ENCODE results near the gene PGAM1. TPM values are rescaled to one million over a fixed set of nuclear protein-coding genes. Genes with fewer than 3 reads are reported as not detected.

PGAM1 gene
- total and polyA plus RNA-seq, 8 donors = 29.2 to 180 (median 107) TPM

- DNase-seq = peak; percentile 59 to 80
- WGBS, 5 donors = 70 to 79% (median 74%) methylated on average over 4 of the region's 4 CpGs
- H3K4me3 ChIP-seq = no peak overlapping the region
- TF ChIP-seq, protein P1, sequence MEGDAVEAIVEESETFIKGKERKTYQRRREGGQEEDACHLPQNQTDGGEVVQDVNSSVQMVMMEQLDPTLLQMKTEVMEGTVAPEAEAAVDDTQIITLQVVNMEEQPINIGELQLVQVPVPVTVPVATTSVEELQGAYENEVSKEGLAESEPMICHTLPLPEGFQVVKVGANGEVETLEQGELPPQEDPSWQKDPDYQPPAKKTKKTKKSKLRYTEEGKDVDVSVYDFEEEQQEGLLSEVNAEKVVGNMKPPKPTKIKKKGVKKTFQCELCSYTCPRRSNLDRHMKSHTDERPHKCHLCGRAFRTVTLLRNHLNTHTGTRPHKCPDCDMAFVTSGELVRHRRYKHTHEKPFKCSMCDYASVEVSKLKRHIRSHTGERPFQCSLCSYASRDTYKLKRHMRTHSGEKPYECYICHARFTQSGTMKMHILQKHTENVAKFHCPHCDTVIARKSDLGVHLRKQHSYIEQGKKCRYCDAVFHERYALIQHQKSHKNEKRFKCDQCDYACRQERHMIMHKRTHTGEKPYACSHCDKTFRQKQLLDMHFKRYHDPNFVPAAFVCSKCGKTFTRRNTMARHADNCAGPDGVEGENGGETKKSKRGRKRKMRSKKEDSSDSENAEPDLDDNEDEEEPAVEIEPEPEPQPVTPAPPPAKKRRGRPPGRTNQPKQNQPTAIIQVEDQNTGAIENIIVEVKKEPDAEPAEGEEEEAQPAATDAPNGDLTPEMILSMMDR (IDR thresholded peaks at IDR 0.05) = peak in 5 of 7 experiments; percentile 52 to 88 (median 76)
- peak in 1 of 3 donors; percentile 49 for TF ChIP-seq POLR2AphosphoS5 (IDR thresholded peaks at IDR 0.05)
- TF ChIP-seq EP300 (IDR thresholded peaks at IDR 0.05) = no peak
- TF ChIP-seq POLR2A (IDR thresholded peaks at IDR 0.05) = no peak
- H3K27me3 ChIP-seq = no peaks in the 10 kb centered on the region
- peaks cover 0 to 10% (median 6%) of the 10 kb centered on the region in 4 donors for H3K4me1 ChIP-seq
- peak overlapping the region in 4 of 5 donors; percentile 4 to 39 (median 34) for H3K27ac ChIP-seq
- H3K36me3 ChIP-seq = peaks cover 93 to 100% (median 100%) of the 10 kb centered on the region in 4 donors
- intact Hi-C loops (cut with DNase I; ENCODE audit: low total_unique reads) = loop anchor here (10.0 kb wide), 1 partner anchor 91 kb away; no protein-coding TSS in a partner anchor
- no peaks in the 10 kb centered on the region for H3K9me3 ChIP-seq
Observed at GRCh38 chr10:97463363-97464132, 37.6 kb downstream of the PGAM1 start.

GRCh38 chr10:97464226-97464625 is 38.2 kb downstream of the PGAM1 start:
- DNase-seq = no peak
- intact Hi-C loops (cut with DNase I; ENCODE audit: low total_unique reads) = loop anchor here (10.0 kb wide), 1 partner anchor 91 kb away; no protein-coding TSS in a partner anchor
- TF ChIP-seq, protein P1 (IDR thresholded peaks at IDR 0.05) = no peak
- H3K27me3 ChIP-seq = no peaks in the 10 kb centered on the region
- peaks cover 0 to 10% (median 6%) of the 10 kb centered on the region in 4 donors for H3K4me1 ChIP-seq
- H3K27ac ChIP-seq = peak overlapping the region in 4 of 5 donors; percentile 4 to 39 (median 34)
- H3K9me3 ChIP-seq = no peaks in the 10 kb centered on the region
- H3K4me3 ChIP-seq = no peak overlapping the region
- peaks cover 93 to 100% (median 100%) of the 10 kb centered on the region in 4 donors for H3K36me3 ChIP-seq
- 50 to 77% (median 73%) methylated on average over 1 of the region's 1 CpG for WGBS, 5 donors

GRCh38 chr10:97465982-97466381 is 40.0 kb downstream of the PGAM1 start:
- Histone ChIP-seq H3K4me1 (peaks cover 0 to 10% (median 6%) of the 10 kb centered on the region in 4 donors), H3K27me3 (no peaks in the 10 kb centered on the region), H3K4me3 (no peak overlapping the region), H3K27ac (no peak overlapping the region), H3K9me3 (no peaks in the 10 kb centered on the region), H3K36me3 (peaks cover 91 to 100% (median 100%) of the 10 kb centered on the region in 4 donors)
- no peak for DNase-seq
- TF ChIP-seq POLR2AphosphoS5 (IDR thresholded peaks at IDR 0.05) = no peak
- WGBS, 5 donors = 85 to 96% (median 92%) methylated on average over 7 of the region's 7 CpGs
- intact Hi-C loops (cut with DNase I; ENCODE audit: low total_unique reads) = loop anchor here (10.0 kb wide), 1 partner anchor 89 kb away; no protein-coding TSS in a partner anchor

GRCh38 chr10:97466755-97467154 is 40.8 kb downstream of the PGAM1 start:
- TF ChIP-seq POLR2AphosphoS5 (IDR thresholded peaks at IDR 0.05) (no peak), EP300 (IDR thresholded peaks at IDR 0.05) (no peak), POLR2A (IDR thresholded peaks at IDR 0.05) (no peak)
- TF ChIP-seq, protein P1 (IDR thresholded peaks at IDR 0.05) = no peak
- H3K4me1 ChIP-seq = peaks cover 0 to 10% (median 6%) of the 10 kb centered on the region in 4 donors
- no peaks in the 10 kb centered on the region for H3K9me3 ChIP-seq
- DNase-seq = no peak
- 86 to 98% (median 94%) methylated on average over 4 of the region's 4 CpGs for WGBS, 5 donors
- intact Hi-C loops (cut with DNase I; ENCODE audit: low total_unique reads) = loop anchor here (10.0 kb wide), 1 partner anchor 88 kb away; no protein-coding TSS in a partner anchor
- H3K27ac ChIP-seq = no peak overlapping the region
- no peaks in the 10 kb centered on the region for H3K27me3 ChIP-seq
- peaks cover 85 to 100% (median 100%) of the 10 kb centered on the region in 4 donors for H3K36me3 ChIP-seq
- H3K4me3 ChIP-seq = no peak overlapping the region

Measured in stomach (tissue), 9 donors.